Ishikawa (cell line): ENCODE results near the gene SERPINI1.

Source experiments
- CEBPB ChIP-seq: IDR thresholded peaks from 2 replicates; pipeline ENCODE4 v1.6.1; 2012
- CREB1 ChIP-seq: IDR thresholded peaks from 2 replicates; pipeline ENCODE4 v1.6.1; 2012; ENCODE audit warnings: low read depth
- EGR1 ChIP-seq: IDR thresholded peaks from 2 replicates; pipeline ENCODE4 v1.6.1; 2012
- EP300 ChIP-seq: IDR thresholded peaks from 2 replicates; pipeline ENCODE4 v1.6.1; 2012; ENCODE audit warnings: borderline replicate concordance
- FOXM1 ChIP-seq: IDR thresholded peaks from 2 replicates; pipeline ENCODE4 v1.6.1; 2012; ENCODE audit warnings: low read depth, borderline replicate concordance
- NFIC ChIP-seq: IDR thresholded peaks from 2 replicates; pipeline ENCODE4 v1.6.1; 2012
- RAD21 ChIP-seq: IDR thresholded peaks from 2 replicates; pipeline ENCODE4 v1.6.1; 2012; ENCODE audit warnings: low read depth
- TAF1 ChIP-seq: IDR thresholded peaks from 2 replicates; pipeline ENCODE4 v1.6.1; 2012; ENCODE audit warnings: low read depth, mild to moderate bottlenecking
- TCF12 ChIP-seq: IDR thresholded peaks from 2 replicates; pipeline ENCODE4 v1.6.1; 2012; ENCODE audit warnings: low read depth
- TEAD4 ChIP-seq: IDR thresholded peaks from 2 replicates; pipeline ENCODE4 v1.6.1; 2012
- USF1 ChIP-seq: IDR thresholded peaks from 2 replicates; pipeline ENCODE4 v1.6.1; 2012
- YY1 ChIP-seq: IDR thresholded peaks from 2 replicates; pipeline ENCODE4 v1.6.1; 2012; ENCODE audit warnings: low read depth
- ZBTB7A ChIP-seq: IDR thresholded peaks from 2 replicates; pipeline ENCODE4 v1.6.1; 2012; ENCODE audit warnings: low read depth
- TF ChIP-seq, protein P1 (sequence below): IDR thresholded peaks from 2 replicates; pipeline ENCODE4 v1.6.1; 2012
- TF ChIP-seq, protein P2 (sequence below): IDR thresholded peaks from 2 replicates; pipeline ENCODE4 v1.6.1; 2012; ENCODE audit warnings: low read depth, mild to moderate bottlenecking

The SERPINI1 gene

DNA sequence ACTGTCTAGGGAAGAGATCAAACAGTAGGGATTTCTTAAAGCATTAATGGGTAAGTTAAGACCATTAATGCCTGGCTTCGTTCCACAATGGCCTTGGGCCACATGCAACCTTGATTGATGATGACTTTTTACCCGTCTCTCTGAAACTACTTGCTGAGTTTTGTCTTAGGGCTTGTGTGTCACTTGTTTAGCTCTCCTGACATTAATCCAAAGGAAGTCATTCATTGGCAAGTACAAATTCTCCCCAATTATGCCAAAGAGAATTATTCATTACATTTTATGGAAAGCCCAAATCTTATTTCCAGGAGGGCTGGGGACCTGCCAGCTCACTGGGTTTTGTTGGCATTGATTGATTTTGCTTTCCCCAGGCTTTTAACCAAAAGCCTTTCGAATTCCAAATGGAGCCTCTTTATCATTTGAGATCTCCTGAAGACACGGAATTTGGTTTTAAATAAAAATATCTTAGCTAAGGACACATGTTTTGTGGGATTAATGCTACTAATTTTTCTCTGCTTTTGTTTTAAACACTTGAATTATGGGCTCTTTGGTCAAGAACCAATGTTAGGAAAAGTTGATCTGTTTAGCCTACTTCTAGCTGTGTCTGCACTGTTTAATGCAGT is 40.7 kb downstream of the SERPINI1 start:
- TF ChIP-seq, protein P1, sequence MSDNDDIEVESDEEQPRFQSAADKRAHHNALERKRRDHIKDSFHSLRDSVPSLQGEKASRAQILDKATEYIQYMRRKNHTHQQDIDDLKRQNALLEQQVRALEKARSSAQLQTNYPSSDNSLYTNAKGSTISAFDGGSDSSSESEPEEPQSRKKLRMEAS = no peak
- TF ChIP-seq CREB1 (no peak), ZBTB7A (no peak), FOXM1 (no peak), CEBPB (no peak), TCF12 (no peak), TEAD4 (no peak), NFIC (no peak), USF1 (no peak), YY1 (no peak), TAF1 (no peak), EGR1 (no peak), EP300 (no peak)
- TF ChIP-seq, protein P2, sequence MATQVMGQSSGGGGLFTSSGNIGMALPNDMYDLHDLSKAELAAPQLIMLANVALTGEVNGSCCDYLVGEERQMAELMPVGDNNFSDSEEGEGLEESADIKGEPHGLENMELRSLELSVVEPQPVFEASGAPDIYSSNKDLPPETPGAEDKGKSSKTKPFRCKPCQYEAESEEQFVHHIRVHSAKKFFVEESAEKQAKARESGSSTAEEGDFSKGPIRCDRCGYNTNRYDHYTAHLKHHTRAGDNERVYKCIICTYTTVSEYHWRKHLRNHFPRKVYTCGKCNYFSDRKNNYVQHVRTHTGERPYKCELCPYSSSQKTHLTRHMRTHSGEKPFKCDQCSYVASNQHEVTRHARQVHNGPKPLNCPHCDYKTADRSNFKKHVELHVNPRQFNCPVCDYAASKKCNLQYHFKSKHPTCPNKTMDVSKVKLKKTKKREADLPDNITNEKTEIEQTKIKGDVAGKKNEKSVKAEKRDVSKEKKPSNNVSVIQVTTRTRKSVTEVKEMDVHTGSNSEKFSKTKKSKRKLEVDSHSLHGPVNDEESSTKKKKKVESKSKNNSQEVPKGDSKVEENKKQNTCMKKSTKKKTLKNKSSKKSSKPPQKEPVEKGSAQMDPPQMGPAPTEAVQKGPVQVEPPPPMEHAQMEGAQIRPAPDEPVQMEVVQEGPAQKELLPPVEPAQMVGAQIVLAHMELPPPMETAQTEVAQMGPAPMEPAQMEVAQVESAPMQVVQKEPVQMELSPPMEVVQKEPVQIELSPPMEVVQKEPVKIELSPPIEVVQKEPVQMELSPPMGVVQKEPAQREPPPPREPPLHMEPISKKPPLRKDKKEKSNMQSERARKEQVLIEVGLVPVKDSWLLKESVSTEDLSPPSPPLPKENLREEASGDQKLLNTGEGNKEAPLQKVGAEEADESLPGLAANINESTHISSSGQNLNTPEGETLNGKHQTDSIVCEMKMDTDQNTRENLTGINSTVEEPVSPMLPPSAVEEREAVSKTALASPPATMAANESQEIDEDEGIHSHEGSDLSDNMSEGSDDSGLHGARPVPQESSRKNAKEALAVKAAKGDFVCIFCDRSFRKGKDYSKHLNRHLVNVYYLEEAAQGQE = no peak

DNA sequence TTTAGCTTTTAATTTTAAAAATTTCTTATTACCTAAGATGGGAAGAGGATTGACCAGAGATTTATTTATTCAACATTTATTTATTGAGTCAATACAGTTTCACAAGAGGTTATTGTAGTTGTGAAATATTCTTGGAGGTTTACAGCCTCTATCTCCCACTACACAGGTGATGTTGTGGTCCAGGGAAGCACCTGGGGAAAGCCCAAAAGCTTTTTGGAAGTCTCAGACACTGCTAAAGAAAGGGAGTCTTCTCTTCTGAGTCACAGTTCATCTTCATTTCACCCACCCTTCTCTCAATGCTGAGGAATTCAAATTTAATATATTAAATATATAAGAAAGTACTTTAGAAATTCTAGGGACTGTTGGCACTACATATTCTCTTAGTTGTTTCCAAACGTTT is 41.8 kb downstream of the SERPINI1 start:
- TF ChIP-seq CEBPB (no peak), YY1 (no peak), EP300 (no peak), EGR1 (no peak), TAF1 (no peak), USF1 (no peak), NFIC (no peak), CREB1 (no peak), RAD21 (no peak), ZBTB7A (no peak), FOXM1 (no peak), TEAD4 (no peak)
- TF ChIP-seq, protein P1 = no peak
- TF ChIP-seq, protein P2 = no peak

DNA sequence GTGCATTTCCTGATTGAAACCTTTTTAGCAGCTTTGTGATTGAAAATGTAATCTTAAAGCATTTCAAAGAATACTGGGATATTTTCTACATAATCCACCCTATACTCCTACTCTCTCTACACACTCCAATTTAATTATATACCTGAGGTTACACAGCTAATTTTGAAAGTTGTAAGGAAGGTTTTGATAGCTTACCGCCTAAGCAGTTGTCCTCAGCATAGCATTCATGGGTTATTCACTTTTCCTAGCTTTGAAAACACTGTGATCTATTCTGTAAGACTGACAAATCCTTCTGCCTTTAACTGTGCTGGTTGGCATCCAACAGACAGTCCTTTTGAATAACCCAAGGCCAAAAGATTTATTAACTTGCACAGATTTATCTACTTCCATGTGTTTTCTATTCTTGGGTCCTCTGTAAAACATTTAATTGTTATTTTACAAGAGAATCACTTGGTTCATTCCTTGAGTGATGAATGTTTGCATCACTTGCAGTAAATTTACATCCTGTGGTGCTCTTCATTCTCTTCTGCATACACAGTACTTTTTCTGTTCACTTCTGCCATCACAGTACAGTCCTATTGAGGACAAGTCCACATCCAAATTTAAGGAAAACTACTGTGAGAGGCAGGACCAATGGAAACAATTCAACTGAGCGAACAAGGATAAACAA is 44.8 kb downstream of the SERPINI1 start:
- TF ChIP-seq TCF12 (no peak), EGR1 (no peak), TAF1 (no peak), RAD21 (no peak)

- TF ChIP-seq FOXM1 = no peak
- TF ChIP-seq RAD21 = no peak
- no peak for TF ChIP-seq YY1
- no peak for TF ChIP-seq EGR1
These were observed 48.3 kb downstream of the SERPINI1 start for GRCh38 chr3:167783781-167784180.

DNA sequence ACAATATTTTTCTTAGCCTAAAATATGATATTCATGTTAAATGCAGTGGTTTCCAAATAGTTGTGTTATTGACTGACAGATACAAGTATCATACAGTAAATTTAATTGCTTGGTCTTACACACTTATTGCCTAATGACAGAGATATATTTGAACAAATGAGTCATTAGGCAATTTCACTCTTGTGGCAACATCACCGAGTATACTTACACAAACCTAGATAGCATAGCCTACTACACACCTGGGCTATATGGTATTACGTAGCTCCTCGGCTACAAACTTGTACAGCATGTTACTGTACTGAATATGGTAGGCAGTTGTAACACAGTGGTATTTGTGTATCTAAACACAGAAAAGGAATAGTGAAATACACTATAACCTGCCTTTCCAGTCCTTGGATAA is 50.3 kb downstream of the SERPINI1 start:
- TF ChIP-seq CEBPB = no peak
- no peak for TF ChIP-seq YY1
- no peak for TF ChIP-seq NFIC
- no peak for TF ChIP-seq TCF12
- no peak for TF ChIP-seq USF1
- TF ChIP-seq FOXM1 = no peak
- no peak for TF ChIP-seq TEAD4
- TF ChIP-seq, protein P2 = no peak
- TF ChIP-seq, protein P1 = no peak
- no peak for TF ChIP-seq RAD21
- no peak for TF ChIP-seq EP300
- TF ChIP-seq ZBTB7A = no peak
- no peak for TF ChIP-seq CREB1
- no peak for TF ChIP-seq TAF1
- TF ChIP-seq EGR1 = no peak
